GM19025 (cell line): ENCODE measurements around the gene SHF.
"Not testable (repeated sequence)": the region's sequence is repeated elsewhere in the genome, so short reads cannot be mapped to it uniquely, and the experiment has no call there.

Experiments
- ATAC-seq: cut with Tn5 transposase; IDR thresholded peaks from one replicate; pipeline ENCODE4 v1.9.1; 2021; ENCODE audit warnings: mild to moderate bottlenecking, low read depth, moderate library complexity; ENCODE audit not compliant: unreplicated experiment

Gene SHF

GRCh38 chr15:45187894-45188830 lies at the start of gene SHF:
TSS of gene SHF (minus strand) at chr15:45187966. CDS start at chr15:45187951, 15 bp downstream.
- no peak for ATAC-seq

GRCh38 chr15:45236806-45237205 lies 49.0 kb upstream of the SHF start:
- not testable (repeated sequence) for ATAC-seq

GRCh38 chr15:45234562-45235235 lies 46.9 kb upstream of the SHF start:
- ATAC-seq, result no peak

GRCh38 chr15:45231864-45232562 lies 44.2 kb upstream of the SHF start:
- no peak for ATAC-seq

GRCh38 chr15:45231132-45231531 lies 43.4 kb upstream of the SHF start:
- ATAC-seq, result no peak

GRCh38 chr15:45230245-45230965 lies 42.6 kb upstream of the SHF start:
- ATAC-seq, result no peak

- no peak for ATAC-seq
These were observed 41.2 kb upstream of the SHF start for GRCh38 chr15:45228931-45229330.

GRCh38 chr15:45225506-45226273 lies 37.9 kb upstream of the SHF start:
- no peak for ATAC-seq

GRCh38 chr15:45224621-45225217 lies 37.0 kb upstream of the SHF start:
- no peak for ATAC-seq

GRCh38 chr15:45221967-45222366 lies 34.2 kb upstream of the SHF start:
- no peak for ATAC-seq

GRCh38 chr15:45221053-45221599 lies 33.4 kb upstream of the SHF start:
- ATAC-seq, result no peak

GRCh38 chr15:45212493-45212892 lies 24.7 kb upstream of the SHF start:
- ATAC-seq, result no peak

- no peak for ATAC-seq
These were observed 17.4 kb upstream of the SHF start for GRCh38 chr15:45205192-45205591.

- no peak for ATAC-seq
These were observed 15.4 kb upstream of the SHF start for GRCh38 chr15:45203182-45203581.

- no peak for ATAC-seq
These were observed 14.1 kb upstream of the SHF start for GRCh38 chr15:45201869-45202268.

- ATAC-seq, result no peak
These were observed 13.7 kb upstream of the SHF start for GRCh38 chr15:45201557-45201859.

- peak; percentile 2 for ATAC-seq
These were observed 13.2 kb upstream of the SHF start for GRCh38 chr15:45200799-45201556.

- peak; percentile 35 for ATAC-seq
These were observed 12.4 kb upstream of the SHF start for GRCh38 chr15:45200001-45200798.
